VCaP (cell line): ENCODE data around the gene KCTD3.

ENCODE experiments used
- H3K27ac ChIP-seq: fragments of 450-650 bp; 2 replicates; pipeline ENCODE4 v1.5.1; 2017
- TF ChIP-seq, protein P1 (sequence below): fragments of 450-650 bp; conservative IDR thresholded peaks from 2 replicates; pipeline ENCODE4 v1.5.1; 2017; ENCODE audit warnings: mild to moderate bottlenecking, moderate library complexity

Gene KCTD3

DNA sequence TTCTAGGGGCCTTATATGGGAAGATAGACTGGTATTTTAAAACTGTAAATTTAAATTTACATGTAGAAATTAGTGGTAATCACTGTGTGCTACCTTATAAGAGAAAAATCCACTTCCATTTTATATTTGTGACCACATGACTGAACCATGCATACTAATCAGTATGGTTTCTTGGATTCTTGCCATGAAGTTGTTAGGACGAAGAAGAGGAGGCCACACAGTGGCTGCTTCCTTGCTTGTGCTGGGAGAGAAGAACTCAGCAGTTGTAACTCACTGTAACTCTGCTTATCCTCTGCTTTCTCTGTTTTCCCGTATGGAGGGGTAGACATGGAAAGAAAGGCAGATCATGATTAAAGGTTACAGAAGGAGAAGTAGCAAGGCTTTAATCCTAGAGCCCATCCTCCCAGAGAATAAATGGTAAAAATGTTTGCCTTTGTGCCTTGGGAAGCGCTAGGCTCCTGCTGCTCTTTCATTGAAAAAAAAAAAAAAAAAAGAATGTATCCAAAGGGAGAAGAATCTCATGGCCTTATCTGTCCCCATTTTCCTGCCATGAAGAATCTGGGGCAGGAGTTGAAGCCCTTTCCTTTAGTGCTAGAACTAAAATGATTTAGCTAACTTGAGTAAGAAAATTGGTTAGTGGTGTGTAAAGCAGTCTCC is 32.4 kb downstream of the KCTD3 start:
- H3K27ac ChIP-seq: no peak overlapping the region
- TF ChIP-seq, protein P1, sequence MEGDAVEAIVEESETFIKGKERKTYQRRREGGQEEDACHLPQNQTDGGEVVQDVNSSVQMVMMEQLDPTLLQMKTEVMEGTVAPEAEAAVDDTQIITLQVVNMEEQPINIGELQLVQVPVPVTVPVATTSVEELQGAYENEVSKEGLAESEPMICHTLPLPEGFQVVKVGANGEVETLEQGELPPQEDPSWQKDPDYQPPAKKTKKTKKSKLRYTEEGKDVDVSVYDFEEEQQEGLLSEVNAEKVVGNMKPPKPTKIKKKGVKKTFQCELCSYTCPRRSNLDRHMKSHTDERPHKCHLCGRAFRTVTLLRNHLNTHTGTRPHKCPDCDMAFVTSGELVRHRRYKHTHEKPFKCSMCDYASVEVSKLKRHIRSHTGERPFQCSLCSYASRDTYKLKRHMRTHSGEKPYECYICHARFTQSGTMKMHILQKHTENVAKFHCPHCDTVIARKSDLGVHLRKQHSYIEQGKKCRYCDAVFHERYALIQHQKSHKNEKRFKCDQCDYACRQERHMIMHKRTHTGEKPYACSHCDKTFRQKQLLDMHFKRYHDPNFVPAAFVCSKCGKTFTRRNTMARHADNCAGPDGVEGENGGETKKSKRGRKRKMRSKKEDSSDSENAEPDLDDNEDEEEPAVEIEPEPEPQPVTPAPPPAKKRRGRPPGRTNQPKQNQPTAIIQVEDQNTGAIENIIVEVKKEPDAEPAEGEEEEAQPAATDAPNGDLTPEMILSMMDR: no peak

DNA sequence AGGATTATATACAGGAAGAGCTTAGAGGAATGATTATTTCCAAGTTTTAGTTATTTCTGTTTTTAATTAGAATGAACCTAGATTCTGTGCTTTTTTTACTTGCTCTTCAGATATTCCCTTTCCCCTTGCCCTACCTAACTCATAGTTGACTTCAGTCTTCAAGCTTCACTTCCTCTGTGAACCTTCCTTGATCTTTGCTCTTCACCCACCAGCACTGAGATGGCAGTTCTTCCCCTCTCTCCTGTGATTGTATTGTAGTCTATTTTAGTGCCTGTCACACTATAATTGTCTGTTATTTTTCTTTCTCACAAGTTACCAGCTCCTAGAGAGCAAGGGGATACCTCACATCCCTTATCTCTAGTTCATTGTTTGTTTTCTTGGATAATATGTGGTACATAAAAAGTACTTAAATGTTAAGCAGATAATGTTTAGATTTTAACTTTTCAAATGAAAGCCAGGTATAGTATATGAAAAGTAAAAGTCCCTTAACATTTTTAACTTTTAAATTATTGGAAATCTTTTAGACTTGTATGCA is 33.2 kb downstream of the KCTD3 start:
- TF ChIP-seq, protein P1: no peak
- H3K27ac ChIP-seq: no peak overlapping the region

DNA sequence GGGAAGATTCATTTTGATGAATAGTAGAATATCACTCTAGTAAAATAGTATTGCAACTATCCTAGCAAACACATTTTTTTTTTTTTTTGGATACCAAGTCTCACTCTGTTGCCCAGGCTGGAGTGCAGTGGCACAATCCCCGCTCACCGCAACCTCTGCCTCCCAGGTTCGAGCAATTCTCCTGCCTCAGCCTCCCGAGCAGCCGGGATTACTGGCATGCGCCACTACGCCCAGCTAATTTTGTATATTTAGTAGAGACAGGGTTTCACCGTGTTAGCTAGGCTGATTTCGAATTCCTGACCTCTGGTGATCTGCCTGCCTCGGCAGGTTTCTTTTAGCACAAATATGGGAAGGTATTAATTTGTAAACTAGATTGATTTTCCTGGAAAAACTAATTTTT is 33.8 kb downstream of the KCTD3 start:
- no peak overlapping the region for H3K27ac ChIP-seq
- TF ChIP-seq, protein P1: no peak

DNA sequence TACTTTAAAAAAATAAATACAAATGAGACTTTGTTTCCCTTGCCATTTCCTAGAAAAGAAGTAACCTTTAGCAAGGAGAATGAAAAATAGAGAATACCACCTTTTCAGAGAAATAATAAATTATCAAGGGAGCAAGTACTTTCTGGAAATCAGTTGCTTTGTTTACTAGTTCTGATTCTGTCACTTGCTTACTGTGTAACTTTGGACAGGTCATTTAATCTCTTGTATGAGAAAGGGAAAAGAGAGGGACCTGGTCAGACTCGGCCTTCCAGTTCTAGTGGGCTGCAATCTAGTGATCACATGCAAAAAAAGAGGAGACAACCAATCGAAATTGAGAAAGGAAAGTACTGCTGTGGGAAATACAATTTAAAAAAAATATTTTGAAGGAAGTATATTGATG is 34.2 kb downstream of the KCTD3 start:
- TF ChIP-seq, protein P1: no peak
- no peak overlapping the region for H3K27ac ChIP-seq

DNA sequence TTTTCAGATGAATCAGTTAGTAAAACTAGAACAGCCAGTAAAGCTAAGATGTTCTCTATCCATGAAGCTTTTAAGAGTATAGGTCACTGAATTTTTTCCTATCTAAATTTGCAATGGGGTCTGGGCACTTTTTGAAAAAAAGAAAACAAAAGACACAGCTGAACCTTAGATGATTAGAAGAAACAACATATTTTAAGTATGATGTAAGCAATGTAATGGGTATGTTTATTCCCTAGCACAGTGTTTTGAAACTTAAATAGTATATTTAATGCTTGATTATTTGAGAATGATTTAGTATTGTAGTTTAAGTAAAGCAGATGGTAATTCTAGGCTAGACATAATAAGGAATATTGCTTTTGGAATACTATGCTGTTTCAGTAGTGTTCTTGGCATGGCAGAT is 36.2 kb downstream of the KCTD3 start:
- H3K27ac ChIP-seq: no peak overlapping the region
- TF ChIP-seq, protein P1: no peak

DNA sequence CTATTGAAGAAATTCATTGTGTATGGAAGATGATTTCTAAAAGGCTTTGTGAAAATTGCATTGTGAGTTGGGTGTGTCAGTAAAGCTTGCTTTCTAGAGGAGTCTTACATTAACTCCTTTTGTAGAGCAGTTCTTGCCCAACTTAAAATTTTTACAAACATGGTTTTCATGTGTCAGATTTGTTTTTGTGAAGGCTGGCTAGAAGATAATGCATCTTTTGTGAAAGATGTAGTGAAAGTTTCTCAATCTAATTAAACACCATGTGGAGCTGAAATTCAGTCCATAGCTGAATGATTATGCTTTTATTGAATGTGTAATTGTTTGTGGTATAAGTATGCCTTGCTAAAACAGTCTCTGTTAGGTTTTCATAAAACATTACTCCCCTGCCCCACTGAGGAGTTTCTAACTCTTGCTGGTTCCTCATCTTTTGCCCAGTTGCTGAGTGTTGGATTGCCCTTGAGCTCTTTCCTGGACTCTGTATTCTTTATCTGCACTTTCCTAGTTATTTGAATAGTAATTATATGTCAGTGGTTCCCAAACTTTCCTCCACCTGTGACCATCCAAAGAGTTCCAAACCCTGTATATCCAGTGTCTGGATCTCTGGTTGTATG is 38.0 kb downstream of the KCTD3 start:
- TF ChIP-seq, protein P1: no peak
- H3K27ac ChIP-seq: peak overlapping the region; percentile 13; the same call in 1 of the 2 replicates

DNA sequence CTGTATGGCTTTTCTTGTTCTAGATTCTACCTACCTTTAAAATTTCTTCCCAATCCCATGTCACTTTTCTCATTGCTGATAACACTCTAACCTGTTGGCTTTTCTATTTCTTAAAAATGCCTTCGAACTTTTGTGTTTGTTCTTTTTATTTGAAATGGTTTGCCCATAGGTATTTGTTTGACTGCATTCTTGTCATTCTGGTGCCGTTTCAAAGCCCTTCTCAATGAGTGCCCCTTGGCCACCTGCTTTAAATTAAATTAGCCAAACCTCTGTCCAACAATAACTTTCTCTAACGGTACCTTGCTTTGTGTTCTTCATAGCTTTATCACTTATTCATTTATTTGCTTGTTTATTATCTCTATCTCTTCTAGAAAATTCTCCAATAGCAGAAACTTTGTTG is 38.9 kb downstream of the KCTD3 start:
- TF ChIP-seq, protein P1: no peak
- peak overlapping the region; percentile 13; the same call in 1 of the 2 replicates for H3K27ac ChIP-seq
